HepG2 (cell line): ENCODE measurements around the gene PCAT6. TPM values are rescaled to one million over a fixed set of nuclear protein-coding genes. Genes with fewer than 3 reads are reported as not detected.

Source experiments
- FOXJ3 ChIP-seq: sonication (generic); formaldehyde crosslinking; IDR thresholded peaks from 2 replicates; pipeline ENCODE4 v1.4.0; 2020; ENCODE audit warnings: missing genetic modification reagents, mild to moderate bottlenecking, borderline replicate concordance
- HMGA1 ChIP-seq: sonication (generic); formaldehyde crosslinking; conservative IDR thresholded peaks from 2 replicates; pipeline ENCODE4 v1.4.0; 2020; ENCODE audit warnings: missing genetic modification reagents
- KDM2A ChIP-seq: sonication (generic); formaldehyde crosslinking; IDR thresholded peaks from 2 replicates; pipeline ENCODE4 v1.4.0; 2020; ENCODE audit warnings: low read depth, missing genetic modification reagents, borderline replicate concordance
- MXD4 ChIP-seq: IDR thresholded peaks from 2 replicates; pipeline ENCODE4 v1.6.1; 2016; ENCODE audit warnings: mild to moderate bottlenecking, missing biosample characterization, missing genetic modification reagents
- NFE2 ChIP-seq: sonication (generic); formaldehyde crosslinking; IDR thresholded peaks from 2 replicates; pipeline ENCODE4 v1.4.0; 2020; ENCODE audit warnings: missing genetic modification reagents
- RARG ChIP-seq: sonication (generic); formaldehyde crosslinking; IDR thresholded peaks from 2 replicates; pipeline ENCODE4 v1.4.0; 2020; ENCODE audit warnings: low read depth, mild to moderate bottlenecking, missing genetic modification reagents
- RFXANK ChIP-seq: IDR thresholded peaks from 2 replicates; pipeline ENCODE4 v1.6.1; 2016
- SMAD3 ChIP-seq: sonication (generic); formaldehyde crosslinking; IDR thresholded peaks from 2 replicates; pipeline ENCODE4 v1.4.0; 2020; ENCODE audit warnings: missing genetic modification reagents
- SOX5 ChIP-seq: IDR thresholded peaks from 2 replicates; pipeline ENCODE4 v1.6.1; 2016; ENCODE audit warnings: borderline replicate concordance
- SRSF1 ChIP-seq: fragments of 200-400 bp; formaldehyde crosslinking; optimal IDR thresholded peaks from 2 replicates; pipeline ENCODE3; 2017; ENCODE audit warnings: mild to moderate bottlenecking, low read depth, low read length, moderate library complexity
- TARDBP ChIP-seq: sonication (generic); formaldehyde crosslinking; IDR thresholded peaks from 2 replicates; pipeline ENCODE4 v1.8.0; 2022; ENCODE audit warnings: mild to moderate bottlenecking, missing genetic modification reagents
- ZFP1 ChIP-seq: IDR thresholded peaks from 2 replicates; pipeline ENCODE4 v1.6.1; 2016
- ZHX2 ChIP-seq, 2 experiments: sonication (generic) in 1 of 2; formaldehyde crosslinking in 1 of 2; IDR thresholded peaks; 2 replicates each; pipeline versions ENCODE4 v1.6.1 to v1.9.0; 2014 to 2022; ENCODE audit warnings: antibody characterized with exemption in 1 of 2, borderline replicate concordance in 1 of 2, inconsistent platforms in 1 of 2, low read depth in 1 of 2, missing genetic modification reagents in 1 of 2
- ZNF605 ChIP-seq: sonication (generic); formaldehyde crosslinking; IDR thresholded peaks from 2 replicates; pipeline ENCODE4 v1.8.0; 2022; ENCODE audit warnings: mild to moderate bottlenecking, missing genetic modification reagents
- ZNF691 ChIP-seq: sonication (generic); formaldehyde crosslinking; IDR thresholded peaks from 2 replicates; pipeline ENCODE4 v1.4.0; 2020; ENCODE audit warnings: missing genetic modification reagents, low read depth, mild to moderate bottlenecking, borderline replicate concordance
- ZNF766 ChIP-seq: sonication (generic); formaldehyde crosslinking; IDR thresholded peaks from 2 replicates; pipeline ENCODE4 v1.5.0; 2020; ENCODE audit warnings: missing genetic modification reagents, borderline replicate concordance
- ZNF776 ChIP-seq: sonication (generic); formaldehyde crosslinking; IDR thresholded peaks from 2 replicates; pipeline ENCODE4 v1.4.0; 2020; ENCODE audit warnings: mild to moderate bottlenecking, missing genetic modification reagents
- ZNF879 ChIP-seq: sonication (generic); formaldehyde crosslinking; IDR thresholded peaks from 2 replicates; pipeline ENCODE4 v1.8.1; 2023; ENCODE audit warnings: missing genetic modification reagents
- polyA plus RNA-seq, 8 experiments: library from polyadenylated mRNA; depleted of rRNA in 3 of 8; stranded (reverse) in 7 of 8; unstranded in 1 of 8; fragments of >200 nt; fragmentation: Illumina TruSeq in 4 of 8; extraction: Trizol in 4 of 8; gene quantifications; 2 replicates each; pipeline versions ENCODE4 v1.2.1 to v1.2.3, GENCODE V29; 2011 to 2016; ENCODE audit warnings: low read depth in 4 of 8, missing spikeins in 1 of 8, mixed read lengths in 1 of 8; ENCODE audit not compliant: insufficient read depth in 1 of 8
- total RNA-seq, 5 experiments: library from RNA; depleted of rRNA; stranded (reverse); fragments of >200 nt; fragmentation: Illumina TruSeq; extraction: Trizol; gene quantifications; 2 replicates each; pipeline ENCODE4 v1.2.3, GENCODE V29; 2016; ENCODE audit warnings: low read depth in 1 of 5
- TF ChIP-seq, protein P1 (sequence below): sonication (generic); formaldehyde crosslinking; IDR thresholded peaks from 2 replicates; pipeline ENCODE4 v1.8.1; 2023; ENCODE audit warnings: missing genetic modification reagents, mild to moderate bottlenecking, borderline replicate concordance
- TF ChIP-seq, protein P2 (sequence below): sonication (generic); formaldehyde crosslinking; IDR thresholded peaks from 2 replicates; pipeline ENCODE4 v1.4.0; 2020; ENCODE audit warnings: mild to moderate bottlenecking, low read depth, missing genetic modification reagents
- TF ChIP-seq, protein P3 (sequence below): sonication (generic); formaldehyde crosslinking; IDR thresholded peaks from 2 replicates; pipeline ENCODE4 v1.4.0; 2020; ENCODE audit warnings: missing genetic modification reagents

PCAT6 gene
- total and polyA plus RNA-seq, 2 of the 13 experiments (the other 11 are each of a cell fraction or from before 2014, with no cell fraction given): 0.60 to 4.4 TPM

GRCh38 chr1:202810615-202811295 is at the start of gene PCAT6 (continued):
- TF ChIP-seq HMGA1 (CRISPR knock-in tag) (no peak), ZNF605 (CRISPR knock-in tag) (peak; percentile 67), ZNF691 (0 out of 2 replicates have a peak, but pooled peaks have one; percentile 38), ZNF879 (peak; percentile 80; the same call in 1 of the 2 replicates), SMAD3 (CRISPR knock-in tag) (peak; percentile 79; the same call in 1 of the 2 replicates), KDM2A (peak; percentile 93), ZFP1 (peak; percentile 39; the same call in 1 of the 2 replicates), SRSF1 (peak; percentile 23), ZHX2 (IDR thresholded peaks at IDR 0.05; ENCODE audit: low read depth) (0 out of 2 replicates have a peak, but pooled peaks have one; percentile 51), ZHX2 (CRISPR knock-in tag; IDR thresholded peaks at IDR 0.05; ENCODE audit: borderline replicate concordance) (0 out of 2 replicates have a peak, but pooled peaks have one; percentile 29), RFXANK (CRISPR knock-in tag) (peak; percentile 83; the same call in 1 of the 2 replicates), TARDBP (CRISPR knock-in tag) (peak; percentile 72), SOX5 (CRISPR knock-in tag) (peak; percentile 50; the same call in 1 of the 2 replicates), ZNF766 (CRISPR knock-in tag) (peak; percentile 65; the same call in 1 of the 2 replicates), ZNF776 (CRISPR knock-in tag) (no peak; the same call in 1 of the 2 replicates), NFE2 (CRISPR knock-in tag) (no peak), RARG (CRISPR knock-in tag) (no peak), FOXJ3 (CRISPR knock-in tag) (peak; percentile 87; the same call in 1 of the 2 replicates), MXD4 (CRISPR knock-in tag) (peak; percentile 72; the same call in 1 of the 2 replicates)
- TF ChIP-seq, protein P1, sequence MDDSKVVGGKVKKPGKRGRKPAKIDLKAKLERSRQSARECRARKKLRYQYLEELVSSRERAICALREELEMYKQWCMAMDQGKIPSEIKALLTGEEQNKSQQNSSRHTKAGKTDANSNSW (CRISPR knock-in tag): no peak
- TF ChIP-seq, protein P2, sequence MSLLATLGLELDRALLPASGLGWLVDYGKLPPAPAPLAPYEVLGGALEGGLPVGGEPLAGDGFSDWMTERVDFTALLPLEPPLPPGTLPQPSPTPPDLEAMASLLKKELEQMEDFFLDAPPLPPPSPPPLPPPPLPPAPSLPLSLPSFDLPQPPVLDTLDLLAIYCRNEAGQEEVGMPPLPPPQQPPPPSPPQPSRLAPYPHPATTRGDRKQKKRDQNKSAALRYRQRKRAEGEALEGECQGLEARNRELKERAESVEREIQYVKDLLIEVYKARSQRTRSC (CRISPR knock-in tag): no peak
- TF ChIP-seq, protein P3, sequence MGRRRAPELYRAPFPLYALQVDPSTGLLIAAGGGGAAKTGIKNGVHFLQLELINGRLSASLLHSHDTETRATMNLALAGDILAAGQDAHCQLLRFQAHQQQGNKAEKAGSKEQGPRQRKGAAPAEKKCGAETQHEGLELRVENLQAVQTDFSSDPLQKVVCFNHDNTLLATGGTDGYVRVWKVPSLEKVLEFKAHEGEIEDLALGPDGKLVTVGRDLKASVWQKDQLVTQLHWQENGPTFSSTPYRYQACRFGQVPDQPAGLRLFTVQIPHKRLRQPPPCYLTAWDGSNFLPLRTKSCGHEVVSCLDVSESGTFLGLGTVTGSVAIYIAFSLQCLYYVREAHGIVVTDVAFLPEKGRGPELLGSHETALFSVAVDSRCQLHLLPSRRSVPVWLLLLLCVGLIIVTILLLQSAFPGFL: no peak
